Activated B cell treated with CpG ODN at 0.5 μM for 24 hours (primary cell): Measurements from ENCODE around the gene UBE2E2. TPM values are rescaled to one million over a fixed set of nuclear protein-coding genes. Genes with fewer than 3 reads are reported as not detected.
"Not testable (repeated sequence)": the region's sequence is repeated elsewhere in the genome, so short reads cannot be mapped to it uniquely, and the experiment has no call there.

Experiments
- ATAC-seq: fragments of 200-7000 bp; cut with Tn5 transposase; one replicate; pipeline ENCODE4 v1.10.0; 2021; ENCODE audit warnings: low read depth, mild to moderate bottlenecking, moderate library complexity
- CTCF ChIA-PET: fragments of 350-600 bp; sonication (Branson Sonifier 250); formaldehyde crosslinking; loops from one replicate; lab custom pipeline; 2021; ENCODE audit warnings: antibody characterized with exemption; lab: Charles Lee
- POLR2A ChIA-PET: fragments of 350-600 bp; sonication (Branson Sonifier 250); formaldehyde crosslinking; loops from one replicate; lab custom pipeline; 2021; ENCODE audit warnings: antibody characterized with exemption; lab: Charles Lee
- DNase-seq: peaks from one replicate; pipeline ENCODE4 v3.0.0; 2022
- H3K27ac Mint-ChIP-seq: one replicate; pipeline ENCODE4 v1.8.0; 2020; ENCODE audit warnings: mixed read lengths
- H3K27me3 Mint-ChIP-seq: one replicate; pipeline ENCODE4 v1.8.0; 2021; ENCODE audit warnings: mixed read lengths
- H3K36me3 Mint-ChIP-seq: one replicate; pipeline ENCODE4 v1.8.0; 2021; ENCODE audit warnings: low read depth, mixed read lengths
- H3K4me1 Mint-ChIP-seq: one replicate; pipeline ENCODE4 v1.8.0; 2021; ENCODE audit warnings: mixed read lengths
- H3K4me3 Mint-ChIP-seq: one replicate; pipeline ENCODE4 v1.8.0; 2020; ENCODE audit warnings: mild to moderate bottlenecking, mixed read lengths
- H3K9me3 Mint-ChIP-seq: one replicate; pipeline ENCODE4 v1.8.0; 2020; ENCODE audit warnings: mixed read lengths
- CTCF ChIP-seq: fragments of 200-600 bp; IDR thresholded peaks from one replicate; pipeline ENCODE4 v1.8.0; 2022; ENCODE audit warnings: antibody characterized with exemption, mild to moderate bottlenecking
- intact Hi-C: fragments of 100-400 bp; cut with micrococcal nuclease; formaldehyde crosslinking; loops from one replicate; pipeline ENCODE4 v1.15.1; 2024
- total RNA-seq: library from RNA; stranded (reverse); gene quantifications from 2 replicates; pipeline ENCODE4 v1.2.3, GENCODE V29; 2022

The UBE2E2 gene
- total RNA-seq, 1 donor from 2014 or later, result 48.5 TPM

GRCh38 chr3:23344886-23345285, 141.8 kb downstream of the UBE2E2 start:
- peaks cover 46% of the 10 kb centered on the region for H3K4me1 Mint-ChIP-seq
- H3K9me3 Mint-ChIP-seq, result no peaks in the 10 kb centered on the region
- CTCF ChIA-PET, result no interaction called here
- no peak for TF ChIP-seq CTCF
- no peak overlapping the region for H3K27ac Mint-ChIP-seq
- intact Hi-C loops, result loop anchor here (5.0 kb wide), 3 partner anchors 97 to 143 kb away; partner anchors contain the start of gene UBE2E2
- ATAC-seq, result no peak
- H3K27me3 Mint-ChIP-seq, result no peaks in the 10 kb centered on the region
- no peak for DNase-seq
- H3K36me3 Mint-ChIP-seq, result peaks cover 10% of the 10 kb centered on the region
- POLR2A ChIA-PET, result no interaction called here
- H3K4me3 Mint-ChIP-seq, result no peak overlapping the region

GRCh38 chr3:23349444-23349843, 146.3 kb downstream of the UBE2E2 start:
- H3K27me3 Mint-ChIP-seq, ATAC-seq, CTCF ChIA-PET, DNase-seq, POLR2A ChIA-PET, H3K9me3 Mint-ChIP-seq, intact Hi-C loops, H3K4me3 Mint-ChIP-seq, H3K36me3 Mint-ChIP-seq, H3K27ac Mint-ChIP-seq: not testable (repeated sequence)
- H3K4me1 Mint-ChIP-seq, result peaks cover 13% of the 10 kb centered on the region

GRCh38 chr3:23356169-23356568, 153.0 kb downstream of the UBE2E2 start:
- peaks cover 7% of the 10 kb centered on the region for H3K4me1 Mint-ChIP-seq
- TF ChIP-seq CTCF, result no peak
- no peak for DNase-seq
- ChIA-PET CTCF (no interaction called here), POLR2A (no interaction called here)
- no peaks in the 10 kb centered on the region for H3K9me3 Mint-ChIP-seq
- no peaks in the 10 kb centered on the region for H3K27me3 Mint-ChIP-seq
- H3K27ac Mint-ChIP-seq, result no peak overlapping the region
- peaks cover 2% of the 10 kb centered on the region for H3K36me3 Mint-ChIP-seq
- ATAC-seq, result no peak
- intact Hi-C loops, result no loop called here
- no peak overlapping the region for H3K4me3 Mint-ChIP-seq

- CTCF ChIA-PET, result no interaction called here
- Mint-ChIP-seq H3K4me3 (no peak overlapping the region), H3K36me3 (peaks cover 2% of the 10 kb centered on the region), H3K27ac (no peak overlapping the region), H3K27me3 (no peaks in the 10 kb centered on the region), H3K4me1 (peaks cover 7% of the 10 kb centered on the region), H3K9me3 (peaks cover under 1% of the 10 kb centered on the region)
- ATAC-seq (no peak), DNase-seq (no peak)
- no peak for TF ChIP-seq CTCF
- intact Hi-C loops, result no loop called here
- POLR2A ChIA-PET, result no interaction called here
These were observed 153.8 kb downstream of the UBE2E2 start for GRCh38 chr3:23356923-23357322.

GRCh38 chr3:23359116-23359515, 156.0 kb downstream of the UBE2E2 start:
- intact Hi-C loops, result no loop called here

More at GRCh38 chr3:23359116-23359515, 156.0 kb downstream of the UBE2E2 start:
- Mint-ChIP-seq H3K4me1 (peaks cover 9% of the 10 kb centered on the region), H3K27me3 (no peaks in the 10 kb centered on the region), H3K36me3 (peaks cover 10% of the 10 kb centered on the region), H3K4me3 (no peak overlapping the region), H3K9me3 (peaks cover 18% of the 10 kb centered on the region), H3K27ac (no peak overlapping the region)
- CTCF ChIA-PET, result no interaction called here
- no peak for ATAC-seq
- POLR2A ChIA-PET, result no interaction called here
- DNase-seq, result no peak
- no peak for TF ChIP-seq CTCF
